ENCODE measurements around the gene TSSK2. TPM values are rescaled to one million over a fixed set of nuclear protein-coding genes. Genes with fewer than 3 reads are reported as not detected.

TSSK2 gene
- total RNA-seq, 2 donors from 2014 or later: 0.20 to 0.29 TPM

DNA sequence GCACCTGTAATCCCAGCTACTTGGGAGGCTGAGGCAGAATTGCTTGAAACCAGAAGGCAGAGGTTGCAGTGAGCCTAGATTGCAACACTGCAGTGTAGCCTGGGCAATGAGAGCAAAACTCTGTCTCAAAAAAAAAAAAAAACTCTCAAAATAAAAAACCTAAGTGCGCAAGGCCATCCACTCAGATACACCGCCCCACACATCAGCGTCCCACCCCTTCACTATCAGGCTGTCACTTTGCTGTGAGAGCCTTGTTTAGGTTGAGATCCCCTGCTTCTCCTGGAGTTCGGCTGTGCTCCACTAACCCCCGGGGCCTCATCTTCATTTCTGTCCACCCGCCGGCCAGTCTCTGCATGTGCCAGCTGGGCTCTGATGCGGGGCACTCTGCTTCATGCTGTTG, 35.3 kb downstream of the TSSK2 start:
- ATAC-seq: no peak
- peaks cover 46% of the 10 kb centered on the region for H3K27me3 Mint-ChIP-seq
- no peak overlapping the region for H3K27ac Mint-ChIP-seq

DNA sequence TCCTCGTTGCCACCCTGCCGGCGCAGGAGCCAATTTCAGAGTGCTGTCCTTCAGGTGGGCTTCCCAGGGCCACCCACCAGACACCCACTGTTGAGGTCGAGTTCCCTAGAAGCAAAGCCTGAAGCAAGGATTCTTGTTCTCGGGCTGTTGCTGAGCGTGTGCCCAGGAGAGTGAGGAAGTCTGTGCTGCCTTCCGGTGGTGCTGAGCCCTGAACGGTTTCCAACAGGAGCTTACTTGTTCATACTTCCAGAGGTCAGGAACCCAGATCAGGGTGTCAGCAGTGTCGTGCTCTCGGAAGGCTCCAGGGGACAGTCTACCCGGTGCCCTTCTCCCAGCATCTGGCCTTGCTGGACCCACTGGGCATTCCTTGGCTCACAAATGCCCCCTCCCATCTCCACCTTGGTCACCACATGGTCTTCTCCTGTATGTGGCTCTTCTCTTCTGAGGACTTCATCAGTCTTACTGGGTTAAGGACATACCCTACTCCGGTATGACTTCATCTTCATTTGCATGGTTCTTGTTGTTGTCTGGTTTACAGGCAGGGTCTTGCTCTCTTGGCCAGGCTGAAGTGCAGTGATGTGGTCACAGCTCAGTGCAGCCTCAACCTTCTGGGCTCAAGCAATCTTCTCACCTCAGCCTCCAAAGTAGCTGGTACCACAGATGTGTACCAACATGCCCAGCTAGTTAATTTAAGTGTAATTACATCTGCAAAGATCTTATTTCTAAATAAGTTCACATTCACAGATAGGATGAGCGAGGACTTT, 36.2 kb downstream of the TSSK2 start:
- no peaks in the 10 kb centered on the region for H3K9me3 ChIP-seq (ENCODE audit: control insufficient read depth, low read length, poor library complexity, severe bottlenecking)
- Mint-ChIP-seq H3K4me1 (peaks cover 20% of the 10 kb centered on the region), H3K36me3 (ENCODE audit: low read depth) (peaks cover 15% of the 10 kb centered on the region), H3K27ac (no peak overlapping the region), H3K27me3 (peaks cover 46% of the 10 kb centered on the region), H3K4me3 (no peak overlapping the region)
- ATAC-seq: no peak
- DNase-seq: no peak

More for the DNA sequence above, 35.3 kb downstream of the TSSK2 start:
- peaks cover 15% of the 10 kb centered on the region for H3K36me3 Mint-ChIP-seq (ENCODE audit: low read depth)
- DNase-seq: no peak
- no peaks in the 10 kb centered on the region for H3K9me3 ChIP-seq (ENCODE audit: control insufficient read depth, low read length, poor library complexity, severe bottlenecking)
- no peak overlapping the region for H3K4me3 Mint-ChIP-seq
- H3K4me1 Mint-ChIP-seq: peaks cover 15% of the 10 kb centered on the region

DNA sequence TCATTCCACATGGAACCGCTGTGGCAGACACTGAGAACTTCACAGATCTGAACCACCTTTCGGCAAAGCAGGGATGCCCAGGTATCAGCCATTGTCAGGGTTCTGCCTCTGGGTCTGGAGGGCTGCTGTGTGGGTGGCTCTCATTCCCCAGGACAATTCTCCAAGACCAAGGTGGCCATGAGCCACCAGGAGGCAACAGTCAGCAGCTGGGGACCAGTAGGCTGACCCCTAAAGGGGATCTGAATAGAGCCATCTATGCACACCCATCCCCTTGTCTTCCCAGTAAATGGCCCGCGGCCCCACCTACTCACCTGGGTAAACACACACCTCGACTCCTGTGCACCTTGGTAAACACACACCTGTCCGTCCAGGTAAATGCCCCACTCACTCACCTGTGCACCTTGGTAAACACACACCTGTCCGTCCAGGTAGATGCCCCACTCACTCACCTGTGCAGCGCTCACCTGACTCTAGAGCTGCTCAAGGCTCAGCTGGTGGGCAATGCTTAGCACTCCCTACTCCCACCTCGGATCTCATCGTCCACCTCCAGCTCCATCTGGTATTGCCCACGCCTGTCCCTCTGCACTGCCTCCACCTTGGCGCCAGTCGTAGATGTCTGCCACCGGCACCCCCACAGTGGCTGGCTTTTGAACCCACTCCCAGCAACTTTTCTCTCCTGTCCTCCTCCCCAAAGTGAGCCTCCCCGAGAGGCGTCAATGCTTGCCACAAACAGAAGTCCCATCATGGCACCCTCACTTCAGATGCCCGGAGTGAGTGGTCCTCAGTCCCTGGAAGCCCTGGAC, 37.2 kb downstream of the TSSK2 start:
- DNase-seq (no peak), ATAC-seq (no peak)
- Mint-ChIP-seq H3K4me3 (peak overlapping the region; percentile 79), H3K27me3 (peaks cover 46% of the 10 kb centered on the region), H3K4me1 (peaks cover 29% of the 10 kb centered on the region), H3K36me3 (ENCODE audit: low read depth) (peaks cover 15% of the 10 kb centered on the region), H3K27ac (no peak overlapping the region)
- H3K9me3 ChIP-seq (ENCODE audit: control insufficient read depth, low read length, poor library complexity, severe bottlenecking): no peaks in the 10 kb centered on the region

DNA sequence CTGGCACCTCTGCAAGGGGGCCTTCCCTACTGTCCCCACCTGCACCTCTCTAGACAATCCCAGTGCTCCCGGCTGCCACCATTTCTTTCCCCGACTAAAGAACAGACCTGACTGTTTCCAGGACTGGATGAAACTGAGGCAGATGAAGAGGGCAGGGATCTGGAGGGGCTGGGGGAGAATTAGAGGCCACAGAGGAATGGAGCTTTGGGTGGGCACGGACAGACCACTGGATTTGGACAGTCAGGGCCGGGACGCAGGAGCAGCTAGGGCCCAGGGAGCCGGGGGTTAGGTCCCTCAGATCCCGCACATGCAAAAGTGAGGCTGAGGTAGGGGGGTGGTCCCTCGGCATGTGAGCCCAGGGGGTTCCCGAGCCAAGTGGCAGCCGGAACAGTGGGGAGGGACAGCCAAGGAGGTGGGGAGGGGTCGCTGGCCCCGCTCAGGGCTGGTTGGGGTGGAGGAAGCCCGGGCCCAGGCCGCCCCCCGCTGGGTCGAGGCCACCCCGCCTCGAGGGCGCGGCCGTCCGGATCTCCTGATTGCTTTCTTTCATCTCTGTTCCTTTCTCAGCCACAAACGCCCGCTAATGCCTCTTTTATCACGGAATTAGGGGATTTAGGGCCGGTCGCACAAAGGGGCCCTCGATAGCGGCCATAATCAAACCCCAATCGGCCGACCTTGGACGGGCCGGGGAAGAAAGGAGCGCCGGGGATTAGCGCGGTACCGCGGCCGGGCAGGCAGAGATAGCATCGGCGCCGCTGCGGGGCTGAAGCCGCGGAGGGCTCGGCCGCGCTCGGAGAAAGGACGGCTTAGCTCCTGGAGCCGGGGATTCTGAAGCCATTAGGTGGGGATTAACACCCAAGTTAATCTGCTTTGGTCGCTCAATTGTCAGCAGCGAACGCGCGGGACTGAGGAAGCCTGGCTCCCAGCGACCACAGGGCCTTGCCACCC, 38.2 kb downstream of the TSSK2 start:
- no peak for DNase-seq
- H3K9me3 ChIP-seq (ENCODE audit: control insufficient read depth, low read length, poor library complexity, severe bottlenecking): no peaks in the 10 kb centered on the region
- no peak for ATAC-seq
- peaks cover 15% of the 10 kb centered on the region for H3K36me3 Mint-ChIP-seq (ENCODE audit: low read depth)
- no peak overlapping the region for H3K27ac Mint-ChIP-seq
- H3K4me3 Mint-ChIP-seq: peak overlapping the region; percentile 79
- peaks cover 32% of the 10 kb centered on the region for H3K4me1 Mint-ChIP-seq
- peaks cover 46% of the 10 kb centered on the region for H3K27me3 Mint-ChIP-seq

DNA sequence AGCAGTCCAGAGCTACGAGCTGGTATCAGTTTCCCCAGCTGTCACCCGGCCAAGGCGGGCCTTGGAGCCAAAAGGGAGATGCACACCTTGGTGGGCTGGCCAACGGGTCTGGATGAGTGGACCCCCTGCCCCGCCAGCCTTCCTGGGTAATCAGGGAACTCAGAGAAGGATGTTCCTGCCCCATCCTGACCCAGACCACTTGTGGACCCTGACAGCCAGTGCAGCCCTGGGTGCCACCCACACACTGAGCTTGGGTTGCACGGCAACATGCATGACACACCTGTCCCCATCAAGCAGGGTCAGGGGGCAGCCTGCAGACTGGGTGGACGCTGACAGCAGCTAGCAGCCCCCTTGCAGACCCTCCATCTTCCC, 38.8 kb downstream of the TSSK2 start:
- Mint-ChIP-seq H3K4me1 (peaks cover 32% of the 10 kb centered on the region), H3K27ac (peak overlapping the region; percentile 86), H3K27me3 (peaks cover 41% of the 10 kb centered on the region), H3K36me3 (ENCODE audit: low read depth) (peaks cover 15% of the 10 kb centered on the region), H3K4me3 (no peak overlapping the region)
- no peak for ATAC-seq
- no peak for DNase-seq
- no peaks in the 10 kb centered on the region for H3K9me3 ChIP-seq (ENCODE audit: control insufficient read depth, low read length, poor library complexity, severe bottlenecking)

DNA sequence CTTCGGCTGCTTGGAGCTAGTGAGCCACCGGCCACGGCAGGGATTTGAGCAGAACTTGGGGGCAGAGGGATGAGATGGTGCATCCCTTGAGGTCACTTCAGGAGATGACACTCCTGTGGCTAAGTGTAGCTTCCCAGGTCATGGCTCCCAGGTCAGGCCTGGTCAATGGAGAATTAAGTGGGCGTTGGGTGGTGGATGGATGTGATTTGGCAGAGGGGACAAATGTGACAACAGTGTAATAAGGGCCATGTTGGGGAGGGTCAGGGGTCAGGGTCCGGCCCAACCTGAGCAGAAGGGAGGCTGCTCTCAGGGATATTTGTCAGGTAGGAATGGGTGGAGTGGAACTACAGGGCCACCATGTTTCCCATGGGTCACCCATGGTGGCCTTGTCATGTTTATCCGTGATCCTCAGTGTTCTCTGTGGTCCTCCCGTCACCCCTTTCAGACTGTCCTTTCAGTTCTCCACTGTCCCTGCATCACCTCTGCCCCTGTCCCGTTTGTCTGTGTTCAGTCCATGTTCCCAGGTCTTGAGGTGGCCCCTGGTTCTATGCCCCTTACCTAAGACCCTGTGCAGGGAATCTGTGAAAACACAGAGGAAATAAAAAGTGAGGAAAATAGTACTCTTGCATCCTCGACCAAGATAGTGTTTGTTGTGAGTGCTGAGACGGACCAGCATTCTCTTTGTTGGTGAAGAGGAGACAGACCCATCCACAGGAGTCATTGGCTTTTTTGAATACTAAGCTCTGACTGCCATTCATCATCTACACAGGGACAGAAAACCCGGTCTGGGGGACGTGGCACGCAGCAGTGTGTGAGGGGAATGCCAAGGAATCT, 41.3 kb downstream of the TSSK2 start:
- Mint-ChIP-seq H3K36me3 (ENCODE audit: low read depth) (peaks cover 15% of the 10 kb centered on the region), H3K4me3 (peak overlapping the region; percentile 95), H3K4me1 (peaks cover 34% of the 10 kb centered on the region), H3K27ac (peak overlapping the region; percentile 86), H3K27me3 (peaks cover 29% of the 10 kb centered on the region)
- no peaks in the 10 kb centered on the region for H3K9me3 ChIP-seq (ENCODE audit: control insufficient read depth, low read length, poor library complexity, severe bottlenecking)
- ATAC-seq (no peak), DNase-seq (no peak)

DNA sequence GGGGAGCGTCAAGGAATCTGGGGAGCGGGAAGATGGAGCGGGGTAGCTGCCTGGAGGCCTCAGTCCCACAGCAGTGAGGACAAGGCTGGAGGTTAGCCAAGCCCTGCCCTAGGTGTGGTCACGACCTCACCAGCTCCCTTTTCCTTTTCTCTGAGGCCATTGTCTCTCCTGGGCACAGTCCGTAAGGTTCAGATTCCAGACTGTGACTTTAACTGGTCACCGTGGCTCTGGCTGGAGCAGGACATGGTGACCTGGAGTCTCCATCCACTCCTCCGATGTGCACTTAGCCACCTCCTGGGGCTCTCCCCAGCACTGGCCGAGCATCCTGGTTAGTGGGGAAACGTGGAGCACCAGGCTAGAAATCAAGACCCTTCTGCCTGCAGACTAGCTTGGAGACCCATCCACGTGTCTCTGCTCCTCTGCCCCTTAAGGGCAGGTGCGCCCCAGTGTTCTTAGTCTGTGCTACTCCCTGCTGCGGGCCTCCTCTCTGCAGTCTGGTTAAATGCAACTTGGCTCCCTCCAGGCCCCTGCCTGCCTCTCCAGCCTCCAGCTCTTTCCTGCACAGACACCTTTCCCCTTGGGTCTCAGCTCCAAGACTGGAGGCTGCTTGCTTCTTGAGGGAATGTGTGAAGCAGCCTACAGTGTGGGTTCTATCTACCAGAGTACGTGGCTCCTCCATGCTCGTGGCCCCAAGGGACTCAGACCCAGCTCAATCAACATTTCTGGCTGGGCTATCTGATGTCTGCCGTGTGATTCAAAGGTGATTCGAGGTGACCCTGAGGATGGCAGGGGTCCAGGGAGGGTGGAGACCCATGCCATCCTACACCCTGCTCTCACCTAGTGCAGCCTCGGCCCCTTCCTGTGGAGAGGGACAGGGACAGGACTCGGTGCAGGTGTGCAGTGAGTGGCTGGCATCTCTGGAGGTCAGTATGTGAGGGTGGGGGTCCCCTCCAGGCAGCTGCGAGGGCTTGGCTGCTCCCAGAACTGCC, 42.2 kb downstream of the TSSK2 start:
- H3K27me3 Mint-ChIP-seq: peaks cover 20% of the 10 kb centered on the region
- H3K36me3 Mint-ChIP-seq (ENCODE audit: low read depth): peaks cover 13% of the 10 kb centered on the region
- peak overlapping the region; percentile 86 for H3K27ac Mint-ChIP-seq
- ATAC-seq (no peak), DNase-seq (no peak)
- peaks cover 34% of the 10 kb centered on the region for H3K4me1 Mint-ChIP-seq
- H3K4me3 Mint-ChIP-seq: peak overlapping the region; percentile 95
- H3K9me3 ChIP-seq (ENCODE audit: control insufficient read depth, low read length, poor library complexity, severe bottlenecking): no peaks in the 10 kb centered on the region

DNA sequence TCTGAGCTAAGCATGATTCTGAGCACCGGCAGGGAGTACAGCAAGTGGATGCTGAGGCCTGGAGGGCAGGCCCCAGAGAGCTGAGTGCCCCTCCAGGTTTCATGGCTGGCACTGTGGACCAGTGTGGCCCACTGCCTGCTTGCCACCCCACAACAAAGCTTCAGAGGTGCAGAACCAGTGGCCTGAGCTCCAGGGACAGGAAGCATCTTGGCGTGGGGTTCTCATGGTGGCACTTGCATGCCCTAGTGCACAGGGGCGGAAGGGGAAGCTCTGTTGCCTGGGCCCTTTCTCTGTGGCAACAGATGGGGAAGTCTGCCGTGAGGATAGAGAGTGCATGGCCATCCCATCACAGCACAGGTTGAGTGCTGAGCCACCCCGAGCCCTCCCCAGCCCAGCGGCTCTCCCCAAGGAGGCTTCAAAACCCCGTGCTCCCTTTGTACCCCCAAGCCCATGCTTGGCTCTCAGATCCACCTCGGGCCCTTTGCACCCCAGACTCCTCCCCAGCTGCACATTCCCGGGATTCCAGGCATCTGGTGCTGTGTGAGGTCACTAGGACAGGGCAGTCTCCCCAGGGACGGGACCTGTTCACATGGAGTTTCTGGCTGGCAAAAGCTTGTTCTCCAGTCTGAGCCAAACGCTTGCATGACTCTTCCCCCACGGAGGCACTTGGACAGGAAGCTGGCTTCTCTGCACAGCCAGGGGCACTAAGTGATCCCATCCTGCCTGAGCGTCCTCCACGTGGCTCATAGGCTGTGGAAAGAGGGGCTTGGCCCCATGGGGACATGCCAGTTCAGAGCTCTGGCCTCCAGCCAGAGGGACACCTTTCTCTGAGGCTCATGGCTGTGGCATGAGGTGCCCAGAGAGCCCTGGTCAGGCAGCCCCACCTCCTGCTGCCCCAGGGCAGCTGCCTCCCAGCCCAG, 43.3 kb downstream of the TSSK2 start:
- Mint-ChIP-seq H3K27me3 (peaks cover 10% of the 10 kb centered on the region), H3K27ac (no peak overlapping the region), H3K36me3 (ENCODE audit: low read depth) (peaks cover 6% of the 10 kb centered on the region), H3K4me3 (no peak overlapping the region), H3K4me1 (peaks cover 31% of the 10 kb centered on the region)
- no peaks in the 10 kb centered on the region for H3K9me3 ChIP-seq (ENCODE audit: control insufficient read depth, low read length, poor library complexity, severe bottlenecking)
- DNase-seq: no peak
- no peak for ATAC-seq

DNA sequence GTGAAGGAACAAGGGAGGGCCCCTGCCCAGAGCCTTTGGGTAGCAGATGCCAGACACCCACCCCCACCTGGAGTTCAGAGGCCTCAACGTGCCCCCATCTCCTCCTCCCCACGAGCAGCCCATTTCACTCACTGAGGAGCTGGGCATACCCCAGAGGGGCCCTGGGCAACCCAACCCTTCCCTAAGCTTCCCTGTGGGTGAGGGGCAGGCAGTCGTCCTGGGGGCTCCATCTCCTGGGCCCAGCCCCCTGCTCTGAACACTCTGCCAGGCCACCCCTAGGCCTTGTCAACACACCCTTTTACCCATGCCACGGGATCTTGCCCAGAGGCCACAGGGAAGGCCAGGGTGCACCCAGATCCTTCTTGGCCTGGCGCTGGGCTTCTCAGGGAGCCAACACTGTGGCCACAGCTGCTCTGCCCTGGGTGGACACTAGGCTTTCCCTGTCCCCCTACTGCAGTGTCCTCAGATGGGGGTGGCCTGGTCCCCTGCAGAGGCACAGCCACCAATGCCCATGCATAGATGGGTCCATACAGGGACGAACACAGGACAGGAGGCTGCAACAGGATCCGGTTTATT, 44.0 kb downstream of the TSSK2 start:
- no peaks in the 10 kb centered on the region for H3K9me3 ChIP-seq (ENCODE audit: control insufficient read depth, low read length, poor library complexity, severe bottlenecking)
- DNase-seq (no peak), ATAC-seq (no peak)
- Mint-ChIP-seq H3K27ac (no peak overlapping the region), H3K36me3 (ENCODE audit: low read depth) (peaks cover 6% of the 10 kb centered on the region), H3K4me3 (no peak overlapping the region), H3K27me3 (peaks cover 6% of the 10 kb centered on the region), H3K4me1 (peaks cover 34% of the 10 kb centered on the region)

DNA sequence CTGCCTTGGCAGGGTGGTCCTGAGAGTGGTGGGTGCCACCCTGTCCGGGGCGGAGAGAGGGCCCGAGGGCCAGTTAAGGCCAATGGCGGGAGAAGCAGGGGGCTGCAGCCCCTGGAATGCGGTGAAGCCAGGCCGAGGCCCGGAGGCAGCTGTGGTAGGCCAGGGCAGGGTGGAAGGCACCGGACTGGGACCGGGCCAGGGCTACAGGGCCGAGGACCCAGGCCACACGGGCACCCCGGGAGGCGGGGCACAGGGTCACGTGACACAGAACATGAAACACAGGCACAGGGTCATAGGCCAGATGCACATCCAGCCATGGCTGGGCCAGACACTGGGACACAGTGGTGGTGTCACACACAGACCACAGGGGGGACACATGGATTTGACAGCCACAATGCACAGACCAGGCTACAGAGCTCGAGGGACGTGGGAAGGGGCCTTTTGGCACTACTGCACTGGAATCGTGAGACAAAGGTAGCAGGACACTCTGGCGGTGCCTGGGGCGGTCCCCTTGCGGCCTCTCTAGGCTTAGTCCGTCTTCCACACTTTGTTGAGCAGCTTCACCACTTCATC, 44.6 kb downstream of the TSSK2 start:
- Mint-ChIP-seq H3K27me3 (no peaks in the 10 kb centered on the region), H3K27ac (no peak overlapping the region), H3K4me3 (peak overlapping the region; percentile 50), H3K4me1 (peaks cover 29% of the 10 kb centered on the region), H3K36me3 (ENCODE audit: low read depth) (peaks cover 3% of the 10 kb centered on the region)
- no peak for DNase-seq
- ATAC-seq: no peak
- no peaks in the 10 kb centered on the region for H3K9me3 ChIP-seq (ENCODE audit: control insufficient read depth, low read length, poor library complexity, severe bottlenecking)

Measured in T-helper 17 cell (primary cell).